Upper lobe of left lung (tissue), 4 donors: ENCODE results near the gene RIMBP2.

Experiments used
- POLR2A ChIP-seq, 4 donors: fragments of 450-650 bp; IDR thresholded peaks; one replicate each; pipeline ENCODE4 v1.5.1; 2016 to 2017; ENCODE audit warnings: antibody characterized with exemption in 4 of 4, mild to moderate bottlenecking in 2 of 4
- TF ChIP-seq, protein P1 (sequence below), 6 experiments: fragments of 450-650 bp in 4 of 6; fragments of 200-600 bp in 2 of 6; sonication (generic) in 2 of 6; IDR thresholded peaks; one replicate each; pipeline ENCODE4 v1.5.1; 2016 to 2019; ENCODE audit warnings: antibody characterized with exemption in 6 of 6

DNA sequence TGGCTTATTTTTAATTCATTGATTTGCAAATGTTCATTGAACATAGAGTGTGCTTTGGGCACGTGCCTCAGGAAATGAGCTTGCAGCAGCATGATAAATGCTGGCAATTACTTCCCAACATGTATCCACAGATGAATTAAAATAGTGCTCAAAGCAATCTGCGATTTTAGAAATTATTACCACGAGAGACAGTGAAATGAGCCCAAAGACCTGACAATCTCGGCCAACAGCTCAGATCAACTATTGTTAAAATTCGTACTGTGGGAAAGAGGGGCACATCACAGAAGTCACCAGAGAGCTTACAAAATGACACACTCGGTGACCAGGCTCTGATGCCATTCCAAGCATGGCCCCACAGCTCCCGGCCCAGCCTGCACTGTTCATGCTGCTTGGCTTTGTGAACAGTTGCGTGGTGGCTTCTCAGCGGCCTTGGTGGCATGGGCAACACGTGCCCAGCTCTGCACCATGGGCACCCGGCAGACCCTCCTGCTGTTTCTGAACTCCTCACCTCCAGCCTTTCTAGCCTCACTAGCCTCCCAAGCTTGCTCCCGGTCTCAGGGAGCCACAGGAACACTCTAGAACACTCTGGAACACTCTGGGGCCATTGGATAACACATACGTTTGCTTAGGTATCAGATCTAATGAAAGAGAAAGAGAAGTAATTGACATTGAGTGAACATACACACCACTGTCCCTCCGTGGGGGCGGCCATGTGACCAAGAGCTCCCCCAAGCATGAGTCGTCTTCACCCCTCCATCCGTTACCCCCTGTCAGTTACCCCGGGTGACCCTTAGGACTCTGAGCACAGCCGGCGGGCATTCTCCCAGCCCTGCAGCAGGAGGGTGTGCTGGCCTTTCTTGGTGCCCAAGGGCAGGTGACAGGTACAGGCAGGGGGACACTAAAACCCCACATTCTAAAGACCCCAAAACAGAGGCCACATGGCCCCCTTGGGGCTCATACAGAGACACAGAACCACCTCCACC, 28.0 kb downstream of the RIMBP2 start:
- TF ChIP-seq, protein P1, sequence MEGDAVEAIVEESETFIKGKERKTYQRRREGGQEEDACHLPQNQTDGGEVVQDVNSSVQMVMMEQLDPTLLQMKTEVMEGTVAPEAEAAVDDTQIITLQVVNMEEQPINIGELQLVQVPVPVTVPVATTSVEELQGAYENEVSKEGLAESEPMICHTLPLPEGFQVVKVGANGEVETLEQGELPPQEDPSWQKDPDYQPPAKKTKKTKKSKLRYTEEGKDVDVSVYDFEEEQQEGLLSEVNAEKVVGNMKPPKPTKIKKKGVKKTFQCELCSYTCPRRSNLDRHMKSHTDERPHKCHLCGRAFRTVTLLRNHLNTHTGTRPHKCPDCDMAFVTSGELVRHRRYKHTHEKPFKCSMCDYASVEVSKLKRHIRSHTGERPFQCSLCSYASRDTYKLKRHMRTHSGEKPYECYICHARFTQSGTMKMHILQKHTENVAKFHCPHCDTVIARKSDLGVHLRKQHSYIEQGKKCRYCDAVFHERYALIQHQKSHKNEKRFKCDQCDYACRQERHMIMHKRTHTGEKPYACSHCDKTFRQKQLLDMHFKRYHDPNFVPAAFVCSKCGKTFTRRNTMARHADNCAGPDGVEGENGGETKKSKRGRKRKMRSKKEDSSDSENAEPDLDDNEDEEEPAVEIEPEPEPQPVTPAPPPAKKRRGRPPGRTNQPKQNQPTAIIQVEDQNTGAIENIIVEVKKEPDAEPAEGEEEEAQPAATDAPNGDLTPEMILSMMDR (IDR thresholded peaks at IDR 0.05): no peak
- no peak for TF ChIP-seq POLR2A (IDR thresholded peaks at IDR 0.05)
